ENCODE data around the gene CLHC1.
A peak's percentile ranks its signal among the peaks of the same experiment; 100 is the strongest.

CLHC1 gene

DNA sequence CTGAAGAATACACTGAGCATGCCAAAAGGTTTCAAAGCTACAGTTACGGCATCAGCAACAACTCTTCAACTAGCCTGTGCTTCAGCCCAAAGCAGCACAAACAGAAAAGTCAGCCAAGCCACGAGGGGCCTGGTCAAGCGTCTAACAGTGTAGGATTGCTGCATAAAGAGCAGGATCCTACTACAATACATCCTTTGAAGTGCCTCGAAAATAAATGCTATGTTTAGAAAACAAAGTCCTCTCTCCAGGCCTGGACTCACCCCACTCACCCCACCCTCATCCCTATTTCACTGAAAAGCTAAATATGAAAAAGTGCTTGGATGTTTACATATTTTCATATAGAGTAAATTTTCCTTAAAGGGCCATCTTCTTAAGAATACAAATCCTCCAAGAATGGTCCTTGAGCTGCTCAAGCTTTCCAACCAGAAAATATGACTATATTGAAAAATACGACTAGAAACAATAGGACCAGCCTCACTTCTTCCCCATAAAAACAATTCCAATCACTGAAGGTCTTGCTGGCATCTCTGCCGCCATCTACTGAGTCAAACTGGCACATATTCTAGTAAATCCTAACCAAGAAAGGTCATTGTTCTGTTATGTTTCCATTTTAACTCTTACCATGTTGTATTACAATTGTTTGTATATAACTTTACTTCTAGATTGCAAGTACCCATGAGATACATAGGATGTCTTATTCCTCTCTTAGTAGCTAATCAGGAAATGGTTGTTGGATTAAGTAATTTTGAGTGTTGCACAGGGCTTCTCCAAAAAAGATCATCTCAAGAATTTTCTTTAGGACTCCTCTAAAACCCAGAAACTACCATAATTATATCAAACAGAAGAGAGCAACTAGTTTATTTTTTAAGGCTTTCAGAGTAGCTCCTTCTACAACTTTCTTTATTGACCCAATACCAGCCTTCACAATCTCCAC lies 63.6 kb downstream of the CLHC1 start:
- Mint-ChIP-seq H3K36me3 (ENCODE audit: low read depth) (no peaks in the 10 kb centered on the region), H3K27me3 (no peaks in the 10 kb centered on the region), H3K9me3 (no peaks in the 10 kb centered on the region), H3K4me1 (no peaks in the 10 kb centered on the region), H3K27ac (no peak overlapping the region), H3K4me3 (no peak overlapping the region)
- ATAC-seq, result no peak
- peak; percentile 14 for DNase-seq

DNA sequence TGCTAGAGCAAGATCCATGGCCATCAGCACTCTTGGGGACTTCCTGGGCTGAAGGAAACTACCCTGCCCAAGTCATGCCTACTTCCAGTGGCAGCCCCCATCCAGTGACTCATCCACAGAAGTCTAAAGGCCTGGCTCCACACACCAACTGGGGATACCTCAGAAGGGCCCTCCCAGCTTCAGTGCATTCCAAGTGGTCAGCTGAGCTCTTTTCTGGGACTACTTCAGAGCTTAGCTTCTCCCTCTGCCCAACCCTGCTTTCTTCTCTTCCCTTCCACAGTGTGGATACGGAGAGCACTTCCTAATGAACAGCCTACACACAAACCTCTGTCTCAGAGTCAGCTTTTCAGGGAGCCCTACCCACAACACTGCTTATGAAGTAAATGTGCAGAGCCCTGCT lies 66.5 kb downstream of the CLHC1 start:
- H3K36me3 Mint-ChIP-seq (ENCODE audit: low read depth), result no peaks in the 10 kb centered on the region
- DNase-seq, result no peak
- no peak overlapping the region for H3K27ac Mint-ChIP-seq

DNA sequence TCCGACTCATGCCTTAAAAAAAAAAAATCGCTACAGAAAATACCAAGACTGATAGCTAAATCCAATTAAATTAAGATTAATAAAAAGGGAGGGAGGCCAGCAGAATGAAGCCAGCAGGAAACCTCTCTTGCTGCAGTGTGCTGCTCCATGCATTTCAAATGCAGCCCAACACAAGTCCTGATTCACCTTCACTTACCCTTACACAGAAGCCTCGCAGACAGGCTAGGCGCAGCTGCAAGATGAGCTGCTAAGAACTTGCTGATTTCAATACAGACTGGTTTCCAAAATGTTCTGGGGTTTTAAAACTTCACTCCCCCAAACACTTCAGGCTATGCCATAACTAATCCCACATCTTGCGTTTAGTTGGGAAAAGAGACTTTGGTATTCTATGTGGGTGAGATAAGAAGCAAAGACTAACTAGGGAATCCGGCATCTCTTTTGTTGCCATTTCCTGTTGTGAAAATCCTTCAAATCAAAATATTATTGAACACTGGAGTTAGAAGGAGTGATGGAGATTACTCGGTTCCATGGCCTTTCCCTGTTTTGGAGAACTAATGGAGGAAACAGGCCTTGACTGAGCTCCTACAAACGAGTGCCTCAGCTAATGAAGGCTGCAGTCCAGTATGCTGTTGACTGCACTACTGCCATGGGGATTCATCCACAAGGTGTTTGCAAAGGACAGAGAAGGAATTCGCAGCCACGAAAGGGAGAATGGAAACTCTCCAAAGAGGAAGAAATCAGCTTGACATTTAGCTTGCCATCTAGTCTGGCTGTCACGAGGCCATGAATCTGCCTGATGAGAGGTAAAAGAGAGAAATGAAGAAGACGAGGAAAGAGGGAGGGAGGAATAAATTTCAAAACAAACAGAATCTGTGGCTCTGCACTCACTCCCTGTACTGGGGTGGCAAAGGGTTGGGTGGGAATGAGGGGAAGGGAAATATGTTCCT lies 67.3 kb downstream of the CLHC1 start:
- Mint-ChIP-seq H3K9me3 (no peaks in the 10 kb centered on the region), H3K36me3 (ENCODE audit: low read depth) (no peaks in the 10 kb centered on the region), H3K27me3 (no peaks in the 10 kb centered on the region), H3K4me3 (no peak overlapping the region), H3K4me1 (no peaks in the 10 kb centered on the region), H3K27ac (no peak overlapping the region)
- DNase-seq (no peak), ATAC-seq (no peak)

More for the DNA sequence above, 66.5 kb downstream of the CLHC1 start:
- H3K4me3 Mint-ChIP-seq, result no peak overlapping the region
- H3K4me1 Mint-ChIP-seq, result no peaks in the 10 kb centered on the region
- ATAC-seq, result no peak
- H3K27me3 Mint-ChIP-seq, result no peaks in the 10 kb centered on the region
- no peaks in the 10 kb centered on the region for H3K9me3 Mint-ChIP-seq

DNA sequence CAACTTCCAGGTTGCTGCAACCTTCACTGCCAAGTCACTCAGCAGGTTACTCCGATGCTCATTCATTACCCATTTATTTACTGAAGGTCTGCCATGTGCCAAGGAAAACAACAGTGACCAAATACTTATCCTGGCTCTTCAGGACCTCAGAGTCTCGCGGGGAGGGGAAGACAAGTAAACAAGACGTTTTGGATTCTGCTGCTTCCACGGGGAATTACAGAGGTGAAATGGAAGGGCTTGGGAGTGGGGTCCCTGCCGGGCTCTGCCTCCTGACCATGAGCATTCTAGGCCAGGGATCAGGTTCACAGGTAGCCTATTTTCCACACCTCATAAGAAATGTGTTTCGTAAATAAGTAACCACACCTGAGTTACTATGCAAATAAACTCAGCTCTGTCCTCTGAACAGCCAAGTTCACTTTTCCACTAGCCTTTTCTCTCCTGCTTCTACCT lies 68.1 kb downstream of the CLHC1 start:
- no peaks in the 10 kb centered on the region for H3K36me3 Mint-ChIP-seq (ENCODE audit: low read depth)
- no peaks in the 10 kb centered on the region for H3K27me3 Mint-ChIP-seq
- no peaks in the 10 kb centered on the region for H3K4me1 Mint-ChIP-seq
- no peak for DNase-seq
- ATAC-seq, result no peak
- H3K27ac Mint-ChIP-seq, result no peak overlapping the region
- H3K4me3 Mint-ChIP-seq, result no peak overlapping the region
- no peaks in the 10 kb centered on the region for H3K9me3 Mint-ChIP-seq

DNA sequence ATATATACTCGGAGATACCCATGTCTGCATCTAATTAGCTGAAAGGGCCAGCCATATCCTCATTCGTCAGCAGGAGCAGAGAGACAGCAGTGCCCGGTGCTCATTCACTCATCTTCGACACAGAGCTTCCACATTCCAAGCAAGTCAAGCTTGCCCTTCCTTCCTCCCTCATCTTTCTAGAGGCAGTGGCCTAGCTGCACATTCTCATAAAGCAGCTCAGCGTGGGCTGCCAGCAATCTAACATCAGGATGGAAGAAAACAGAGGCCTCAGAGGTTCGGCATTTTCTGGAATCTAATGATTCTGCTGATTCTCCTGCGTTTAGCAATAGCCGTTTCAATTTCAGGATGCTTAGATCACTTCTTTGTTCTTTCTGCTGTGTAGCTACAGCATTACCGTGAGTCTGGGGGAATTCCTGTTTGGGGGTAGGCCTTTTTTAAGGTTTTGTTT lies 68.8 kb downstream of the CLHC1 start:
- H3K9me3 Mint-ChIP-seq, result no peaks in the 10 kb centered on the region
- H3K4me1 Mint-ChIP-seq, result no peaks in the 10 kb centered on the region
- ATAC-seq (no peak), DNase-seq (no peak)
- no peaks in the 10 kb centered on the region for H3K27me3 Mint-ChIP-seq
- H3K27ac Mint-ChIP-seq, result no peak overlapping the region
- H3K4me3 Mint-ChIP-seq, result no peak overlapping the region
- H3K36me3 Mint-ChIP-seq (ENCODE audit: low read depth), result no peaks in the 10 kb centered on the region

DNA sequence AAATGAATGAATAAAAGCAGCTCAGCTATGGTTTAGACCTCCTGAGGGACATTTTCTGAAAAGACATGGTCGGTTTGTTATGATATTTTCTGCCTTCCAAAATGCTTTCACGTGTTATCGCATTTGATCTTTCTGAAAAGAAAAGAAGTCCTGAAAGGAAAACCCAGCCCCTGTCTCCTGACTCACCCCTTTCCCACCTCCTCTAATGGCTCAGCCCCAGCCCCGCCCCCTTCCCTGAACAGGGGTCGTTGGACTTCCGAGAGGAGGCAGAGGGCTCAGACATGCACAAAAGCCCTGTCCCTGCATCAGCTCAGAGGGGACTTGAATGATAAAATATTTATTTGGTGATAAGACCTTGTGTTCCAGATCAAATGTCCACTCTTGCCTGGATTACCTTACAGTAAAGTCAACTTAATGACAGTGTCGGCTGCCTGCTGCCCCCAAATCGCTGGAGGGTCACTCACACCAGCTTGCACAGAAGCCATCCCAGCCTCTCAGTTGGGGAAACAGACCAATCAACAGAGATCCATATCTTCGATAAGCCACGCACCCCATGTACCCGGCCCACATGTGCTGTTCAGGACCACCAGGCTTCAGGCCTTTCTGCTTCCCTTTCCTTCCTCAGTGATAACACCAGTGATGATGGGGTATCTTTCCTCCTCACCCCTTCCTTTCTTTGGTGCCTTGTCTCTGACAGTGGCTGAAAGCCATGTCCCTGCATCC lies 69.6 kb downstream of the CLHC1 start:
- H3K27me3 Mint-ChIP-seq, result no peaks in the 10 kb centered on the region
- DNase-seq (no peak), ATAC-seq (no peak)
- H3K4me1 Mint-ChIP-seq, result peaks cover 3% of the 10 kb centered on the region
- no peak overlapping the region for H3K4me3 Mint-ChIP-seq
- no peaks in the 10 kb centered on the region for H3K9me3 Mint-ChIP-seq
- H3K27ac Mint-ChIP-seq, result no peak overlapping the region
- no peaks in the 10 kb centered on the region for H3K36me3 Mint-ChIP-seq (ENCODE audit: low read depth)

DNA sequence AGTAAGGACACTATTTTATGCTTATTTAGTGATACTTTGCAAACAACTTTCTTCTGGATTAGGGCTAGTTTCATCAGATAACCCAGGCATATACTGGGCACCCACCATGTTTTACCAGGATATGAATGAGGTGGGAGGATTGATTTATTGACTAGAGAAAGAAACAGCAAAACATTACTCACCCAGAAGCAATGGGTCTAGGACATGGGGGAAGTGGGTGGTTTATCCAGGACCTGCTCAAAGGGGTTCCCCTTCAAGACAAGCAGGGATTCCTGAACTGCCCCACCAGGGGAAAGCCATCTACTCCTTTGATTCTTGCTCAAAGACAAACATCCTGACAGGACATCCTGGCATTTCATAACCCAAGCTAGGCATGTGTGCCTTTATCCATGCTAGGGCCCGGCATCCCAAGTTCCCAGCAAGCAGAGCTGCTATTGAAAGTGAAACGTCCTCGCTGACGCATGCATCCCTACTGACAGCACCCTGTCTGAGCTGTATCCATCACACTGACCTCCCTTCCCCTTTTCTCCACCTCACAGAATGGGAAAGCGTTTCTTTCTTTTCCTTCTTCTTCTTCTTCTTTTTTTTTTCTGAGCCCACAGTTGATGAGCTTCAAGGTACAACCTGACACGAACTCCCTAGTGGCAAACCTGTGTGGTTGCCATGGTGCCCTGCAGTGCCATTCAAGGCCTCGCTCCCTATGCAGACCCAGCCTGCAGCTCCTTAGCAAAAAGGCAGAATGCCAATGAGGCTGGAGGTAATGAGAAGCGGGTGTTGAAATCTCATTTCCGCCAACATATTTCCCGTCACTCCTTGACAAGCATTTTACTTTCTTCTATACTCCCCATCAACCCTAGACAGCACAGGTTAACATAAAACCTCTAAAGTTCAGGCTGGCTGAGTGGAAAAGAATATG lies 70.5 kb downstream of the CLHC1 start:
- no peak overlapping the region for H3K4me3 Mint-ChIP-seq
- no peak for ATAC-seq
- peaks cover 5% of the 10 kb centered on the region for H3K4me1 Mint-ChIP-seq
- DNase-seq, result no peak
- no peak overlapping the region for H3K27ac Mint-ChIP-seq
- H3K36me3 Mint-ChIP-seq (ENCODE audit: low read depth), result no peaks in the 10 kb centered on the region
- no peaks in the 10 kb centered on the region for H3K27me3 Mint-ChIP-seq
- no peaks in the 10 kb centered on the region for H3K9me3 Mint-ChIP-seq

DNA sequence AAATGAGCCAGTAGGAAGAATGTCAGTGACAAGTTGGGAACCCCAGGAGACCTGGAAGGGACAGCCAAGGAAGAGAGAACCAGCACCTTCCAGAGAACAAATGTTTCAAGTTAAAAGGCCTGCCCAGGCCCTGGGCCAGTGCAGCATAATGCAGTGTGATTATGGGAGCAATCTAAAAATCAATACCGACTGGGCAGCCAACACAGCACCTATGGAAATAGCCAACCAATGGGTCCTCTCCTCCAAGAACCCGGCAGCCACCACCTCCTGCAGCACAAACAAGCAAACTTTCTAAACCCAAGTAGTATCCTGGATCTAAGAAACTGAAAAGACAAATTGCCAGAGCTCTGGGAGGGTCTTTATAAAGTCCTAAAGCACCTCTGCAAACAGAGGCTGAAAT lies 71.7 kb downstream of the CLHC1 start:
- Mint-ChIP-seq H3K36me3 (ENCODE audit: low read depth) (no peaks in the 10 kb centered on the region), H3K27me3 (no peaks in the 10 kb centered on the region), H3K4me3 (no peak overlapping the region), H3K4me1 (peaks cover 5% of the 10 kb centered on the region), H3K27ac (no peak overlapping the region), H3K9me3 (no peaks in the 10 kb centered on the region)
- ATAC-seq (no peak), DNase-seq (no peak)

DNA sequence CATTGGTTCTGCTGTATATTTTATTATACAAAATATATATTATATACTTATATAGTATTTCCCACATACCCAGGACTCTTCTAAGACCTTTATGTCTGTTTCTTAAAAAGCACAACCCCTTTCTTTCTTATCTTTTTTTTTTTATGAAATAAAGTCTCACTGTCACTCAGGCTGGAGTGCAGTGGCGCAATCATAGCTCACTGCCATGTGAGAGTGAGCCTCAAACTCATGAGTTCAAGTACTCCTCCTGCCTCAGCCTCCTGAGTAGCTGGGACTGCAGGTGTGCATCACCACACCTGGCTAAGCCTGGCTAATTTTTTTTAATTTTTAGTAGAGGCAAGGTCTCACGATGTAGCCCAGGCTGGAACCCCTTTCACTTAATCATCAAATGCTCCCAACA lies 72.3 kb downstream of the CLHC1 start:
- DNase-seq (no peak), ATAC-seq (no peak)
- H3K27ac Mint-ChIP-seq, result no peak overlapping the region
- no peaks in the 10 kb centered on the region for H3K36me3 Mint-ChIP-seq (ENCODE audit: low read depth)
- H3K4me3 Mint-ChIP-seq, result no peak overlapping the region
- peaks cover 5% of the 10 kb centered on the region for H3K4me1 Mint-ChIP-seq
- H3K9me3 Mint-ChIP-seq, result no peaks in the 10 kb centered on the region
- H3K27me3 Mint-ChIP-seq, result no peaks in the 10 kb centered on the region

DNA sequence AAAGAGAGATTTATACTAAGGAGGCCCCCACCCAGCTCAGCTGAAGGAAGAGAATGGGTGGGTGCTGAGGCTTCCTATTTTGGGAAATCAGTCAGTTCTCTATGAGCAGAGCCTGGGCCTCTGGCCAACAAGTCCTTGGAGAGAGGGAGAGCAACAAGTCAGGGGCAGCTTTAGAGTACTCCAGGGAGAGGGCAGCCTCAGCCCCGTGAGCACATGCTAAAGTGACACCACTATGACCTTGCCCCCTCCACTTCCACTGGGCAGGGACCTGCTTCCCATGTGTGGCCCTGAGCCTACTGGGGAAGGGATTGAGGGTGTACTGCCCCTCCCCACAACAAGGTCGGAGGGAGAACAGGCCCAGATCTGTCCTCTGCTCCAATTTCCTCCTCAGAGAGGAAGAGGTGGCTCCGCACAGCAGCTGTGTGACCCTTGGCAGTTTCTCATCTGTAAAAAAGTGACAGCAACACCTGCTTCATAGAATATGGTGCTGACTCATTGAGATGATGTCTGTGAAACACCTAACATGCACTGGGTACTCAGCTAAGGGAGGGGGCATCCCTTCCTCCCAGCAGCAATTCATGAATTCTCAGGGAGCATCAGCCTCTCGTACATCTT lies 72.9 kb downstream of the CLHC1 start:
- Mint-ChIP-seq H3K36me3 (ENCODE audit: low read depth) (no peaks in the 10 kb centered on the region), H3K27ac (no peak overlapping the region), H3K27me3 (no peaks in the 10 kb centered on the region), H3K9me3 (no peaks in the 10 kb centered on the region), H3K4me3 (no peak overlapping the region), H3K4me1 (peaks cover 5% of the 10 kb centered on the region)
- ATAC-seq, result peak; percentile 16
- DNase-seq, result no peak

DNA sequence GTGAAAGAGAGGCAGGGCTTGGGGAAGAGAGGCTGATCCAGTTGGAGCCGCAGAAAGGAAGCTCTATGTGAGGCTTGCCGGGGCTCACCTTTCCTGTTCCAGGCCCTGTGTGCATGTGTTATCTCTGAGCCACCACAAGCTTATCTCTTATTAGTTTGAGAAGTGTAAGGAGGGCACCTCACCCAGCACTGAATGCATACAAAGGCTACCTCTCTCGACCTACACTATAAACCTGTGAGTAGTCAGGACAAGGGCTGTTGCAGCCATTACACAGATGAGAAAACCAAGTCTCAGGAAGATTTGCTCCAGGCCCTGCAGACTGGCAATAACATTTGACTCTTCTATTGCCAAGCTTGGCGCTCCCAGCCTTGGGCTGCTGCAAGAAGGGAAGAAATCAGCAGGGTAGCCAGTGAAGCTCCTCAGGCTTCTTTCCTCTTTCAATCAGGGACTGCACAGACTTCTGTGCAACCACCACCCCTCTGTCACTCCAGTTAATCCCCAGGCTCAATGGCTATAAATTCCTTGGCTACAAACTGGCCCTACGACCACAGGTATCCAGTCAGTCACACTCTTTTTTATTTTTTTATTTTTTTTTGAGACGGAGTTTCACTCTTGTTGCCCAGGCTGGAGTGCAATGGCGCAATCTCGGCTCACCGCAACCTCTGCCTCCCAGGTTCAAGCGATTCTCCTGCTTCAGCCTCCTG lies 73.8 kb downstream of the CLHC1 start:
- no peaks in the 10 kb centered on the region for H3K9me3 Mint-ChIP-seq
- no peak overlapping the region for H3K27ac Mint-ChIP-seq
- no peaks in the 10 kb centered on the region for H3K27me3 Mint-ChIP-seq
- DNase-seq (no peak), ATAC-seq (no peak)
- no peaks in the 10 kb centered on the region for H3K36me3 Mint-ChIP-seq (ENCODE audit: low read depth)
- H3K4me1 Mint-ChIP-seq, result peaks cover 5% of the 10 kb centered on the region
- H3K4me3 Mint-ChIP-seq, result no peak overlapping the region

DNA sequence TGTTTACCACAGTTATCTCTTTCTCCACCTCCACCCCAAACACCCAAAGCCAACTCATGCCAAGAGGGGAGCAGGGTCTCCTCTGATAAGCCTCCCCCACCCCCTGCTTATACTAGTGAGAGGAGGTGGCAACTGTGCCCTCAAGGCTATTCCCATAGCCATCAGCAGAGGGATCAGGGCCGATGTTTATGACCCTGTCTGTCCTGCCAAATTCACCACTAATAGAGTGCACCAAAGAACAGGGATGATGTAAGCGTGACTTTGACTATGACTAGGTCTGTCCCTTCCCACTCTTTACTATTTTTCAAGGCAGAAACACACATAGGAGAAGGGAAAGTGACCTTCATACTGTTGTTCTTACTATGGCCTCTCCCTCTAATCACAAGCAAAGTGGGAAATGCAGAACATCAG lies 74.6 kb downstream of the CLHC1 start:
- H3K9me3 Mint-ChIP-seq, result no peaks in the 10 kb centered on the region
- H3K27ac Mint-ChIP-seq, result no peak overlapping the region
- ATAC-seq, result peak; percentile 67
- no peak for DNase-seq
- no peaks in the 10 kb centered on the region for H3K36me3 Mint-ChIP-seq (ENCODE audit: low read depth)
- H3K4me3 Mint-ChIP-seq, result no peak overlapping the region
- H3K27me3 Mint-ChIP-seq, result no peaks in the 10 kb centered on the region
- H3K4me1 Mint-ChIP-seq, result peaks cover 8% of the 10 kb centered on the region

DNA sequence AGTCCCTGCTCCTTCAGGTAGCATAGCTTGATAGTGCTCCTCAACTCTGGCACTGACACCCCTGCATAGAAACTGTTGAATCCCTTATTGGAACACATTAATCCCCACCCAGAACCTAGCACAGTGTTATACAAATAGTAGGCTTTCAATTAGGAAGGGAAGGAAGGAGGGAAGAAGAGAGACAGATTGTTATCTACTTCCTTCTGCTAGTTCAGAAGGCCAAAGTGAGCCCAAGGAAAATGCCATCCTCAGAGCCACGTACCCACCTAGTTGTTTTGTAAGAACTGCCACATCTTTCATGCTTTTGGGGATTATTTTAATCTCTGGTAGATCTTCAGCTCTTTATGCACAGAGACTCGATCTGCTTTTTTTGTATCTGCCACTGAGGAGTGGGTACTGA lies 75.1 kb downstream of the CLHC1 start:
- no peak for ATAC-seq
- no peak for DNase-seq
- Mint-ChIP-seq H3K9me3 (no peaks in the 10 kb centered on the region), H3K27me3 (no peaks in the 10 kb centered on the region), H3K36me3 (ENCODE audit: low read depth) (no peaks in the 10 kb centered on the region), H3K27ac (no peak overlapping the region), H3K4me1 (peaks cover 8% of the 10 kb centered on the region), H3K4me3 (no peak overlapping the region)

Data from activated naive CD8-positive, alpha-beta T cell treated with anti-CD3 and anti-CD28 coated beads, Interleukin-2, amount 50 U/mL, for 24 hours (primary cell).